HG03196 (cell line): ENCODE measurements around the gene HSD3B7.

Source experiments
- ATAC-seq: cut with Tn5 transposase; IDR thresholded peaks from one replicate; pipeline ENCODE4 v1.9.1; 2021; ENCODE audit not compliant: unreplicated experiment

HSD3B7 gene

GRCh38 chr16:30982548-30983288 lies 2.3 kb upstream of the HSD3B7 start:
- no peak for ATAC-seq

- no peak for ATAC-seq
Measured at GRCh38 chr16:30983289-30983889, 1.6 kb upstream of the HSD3B7 start.

- ATAC-seq, result no peak
Measured at GRCh38 chr16:30983898-30984610, 953 bp upstream of the HSD3B7 start.

- no peak for ATAC-seq
Measured at GRCh38 chr16:30985401-30986128, 558 bp downstream of the HSD3B7 start.

GRCh38 chr16:30986129-30986991 lies 1.4 kb downstream of the HSD3B7 start:
- no peak for ATAC-seq

GRCh38 chr16:30987581-30988190 lies 2.7 kb downstream of the HSD3B7 start:
- no peak for ATAC-seq

GRCh38 chr16:30989469-30990047 lies 4.6 kb downstream of the HSD3B7 start:
- ATAC-seq, result no peak

- ATAC-seq, result no peak
Measured at GRCh38 chr16:30990105-30990504, 5.1 kb downstream of the HSD3B7 start.

- no peak for ATAC-seq
Measured at GRCh38 chr16:30991052-30991451, 6.0 kb downstream of the HSD3B7 start.

- ATAC-seq, result no peak
Measured at GRCh38 chr16:30992276-30992780, 7.3 kb downstream of the HSD3B7 start.

GRCh38 chr16:30992931-30993816 lies 8.2 kb downstream of the HSD3B7 start:
- ATAC-seq, result no peak

GRCh38 chr16:30995927-30996323 lies 10.9 kb downstream of the HSD3B7 start:
- ATAC-seq, result no peak

- ATAC-seq, result no peak
Measured at GRCh38 chr16:30996324-30996984, 11.4 kb downstream of the HSD3B7 start.

GRCh38 chr16:30996985-30997724 lies 12.1 kb downstream of the HSD3B7 start:
- no peak for ATAC-seq

- no peak for ATAC-seq
Measured at GRCh38 chr16:30997725-30998711, 13.0 kb downstream of the HSD3B7 start.
